NCI-H2196 (cell line): Measurements from ENCODE around the gene IGLL1.
A peak's percentile ranks its signal among the peaks of the same experiment; 100 is the strongest.
"Not testable (repeated sequence)": the region's sequence is repeated elsewhere in the genome, so short reads cannot be mapped to it uniquely, and the experiment has no call there.

ENCODE experiments used
- DNase-seq: peaks from one replicate; lab custom pipeline; 2025; ENCODE audit not compliant: unreplicated experiment; lab: John Stamatoyannopoulos, UW

The IGLL1 gene

GRCh38 chr22:23542933-23543332 lies 37.2 kb downstream of the IGLL1 start:
- peak; percentile 29 for DNase-seq

GRCh38 chr22:23542391-23542790 lies 37.7 kb downstream of the IGLL1 start:
- DNase-seq, result not testable (repeated sequence)

GRCh38 chr22:23541849-23542281 lies 38.2 kb downstream of the IGLL1 start:
- DNase-seq, result not testable (repeated sequence)

GRCh38 chr22:23540837-23541236 lies 39.3 kb downstream of the IGLL1 start:
- not testable (repeated sequence) for DNase-seq

- DNase-seq, result not testable (repeated sequence)
These were observed 40.3 kb downstream of the IGLL1 start for GRCh38 chr22:23539839-23540198.

GRCh38 chr22:23539135-23539838 lies 40.8 kb downstream of the IGLL1 start:
- DNase-seq, result peak; percentile 19

- not testable (repeated sequence) for DNase-seq
These were observed 41.4 kb downstream of the IGLL1 start for GRCh38 chr22:23538696-23539030.

GRCh38 chr22:23537830-23538695 lies 42.0 kb downstream of the IGLL1 start:
- DNase-seq, result not testable (repeated sequence)

- no peak for DNase-seq
These were observed 42.7 kb downstream of the IGLL1 start for GRCh38 chr22:23537416-23537815.

GRCh38 chr22:23536821-23537345 lies 43.2 kb downstream of the IGLL1 start:
- no peak for DNase-seq

- DNase-seq, result not testable (repeated sequence)
These were observed 44.1 kb downstream of the IGLL1 start for GRCh38 chr22:23535790-23536661.

GRCh38 chr22:23534851-23535717 lies 45.0 kb downstream of the IGLL1 start:
- no peak for DNase-seq

GRCh38 chr22:23534201-23534850 lies 45.8 kb downstream of the IGLL1 start:
- no peak for DNase-seq

- no peak for DNase-seq
These were observed 46.3 kb downstream of the IGLL1 start for GRCh38 chr22:23533771-23534191.

- no peak for DNase-seq
These were observed 46.7 kb downstream of the IGLL1 start for GRCh38 chr22:23533328-23533762.

GRCh38 chr22:23532731-23533130 lies 47.4 kb downstream of the IGLL1 start:
- no peak for DNase-seq

- DNase-seq, result no peak
These were observed 48.0 kb downstream of the IGLL1 start for GRCh38 chr22:23531966-23532705.

GRCh38 chr22:23531283-23531956 lies 48.7 kb downstream of the IGLL1 start:
- DNase-seq, result no peak
